Activated CD8-positive, alpha-beta memory T cell treated with anti-CD3 and anti-CD28 coated beads for 4 hours (primary cell): Measurements from ENCODE around the gene VWA1.
"Not testable (repeated sequence)": the region's sequence is repeated elsewhere in the genome, so short reads cannot be mapped to it uniquely, and the experiment has no call there.

ENCODE experiments used
- DNase-seq, 2 donors: peaks; one replicate each; pipeline ENCODE4 v3.0.0-alpha.2; 2020; ENCODE audit warnings: low read depth in 2 of 2

The VWA1 gene

DNA sequence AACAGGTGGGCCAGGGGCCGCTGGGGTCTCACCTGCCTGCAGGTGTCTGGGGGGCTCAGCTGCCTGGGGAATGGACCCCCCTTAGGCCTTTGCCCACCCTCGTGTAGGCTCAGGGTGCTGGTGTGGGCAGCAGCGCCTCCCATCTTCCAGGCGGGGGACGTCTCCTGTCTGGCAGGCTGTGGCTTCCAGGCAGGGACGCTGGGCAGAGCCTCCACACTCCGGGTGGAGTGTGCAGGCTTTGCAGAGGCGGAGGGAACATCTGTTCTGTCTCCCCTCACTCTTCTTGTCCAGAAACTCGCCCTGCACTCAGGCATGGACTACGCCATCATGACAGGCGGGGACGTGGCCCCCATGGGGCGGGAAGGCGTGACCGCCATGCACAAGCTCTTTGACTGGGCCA, 20.4 kb downstream of the VWA1 start:
- not testable (repeated sequence) for DNase-seq

GRCh38 chr1:1456683-1457255, 21.3 kb downstream of the VWA1 start:
- not testable (repeated sequence) for DNase-seq

DNA sequence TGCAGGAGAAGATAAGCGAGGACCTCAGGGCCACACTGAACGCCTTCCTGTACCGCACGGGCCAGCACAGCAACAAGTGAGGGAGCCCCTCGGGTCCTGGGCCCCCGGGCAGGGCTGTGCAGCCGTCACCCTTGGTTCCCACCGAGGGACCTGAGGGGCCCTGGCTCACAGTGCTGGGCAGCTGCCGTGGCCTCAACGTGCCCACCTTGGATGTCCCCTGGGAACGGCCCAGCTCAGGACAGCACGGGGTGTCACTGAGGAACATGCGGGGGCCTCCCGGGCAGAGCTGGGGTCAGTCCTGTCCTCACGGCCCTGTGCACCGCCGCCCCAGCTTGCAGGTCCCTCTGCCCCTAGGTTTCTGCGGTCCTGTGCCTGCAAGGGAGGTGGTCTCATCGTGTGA, 23.7 kb downstream of the VWA1 start:
- not testable (repeated sequence) for DNase-seq

- not testable (repeated sequence) for DNase-seq
These were observed 24.2 kb downstream of the VWA1 start for GRCh38 chr1:1459711-1460110.

DNA sequence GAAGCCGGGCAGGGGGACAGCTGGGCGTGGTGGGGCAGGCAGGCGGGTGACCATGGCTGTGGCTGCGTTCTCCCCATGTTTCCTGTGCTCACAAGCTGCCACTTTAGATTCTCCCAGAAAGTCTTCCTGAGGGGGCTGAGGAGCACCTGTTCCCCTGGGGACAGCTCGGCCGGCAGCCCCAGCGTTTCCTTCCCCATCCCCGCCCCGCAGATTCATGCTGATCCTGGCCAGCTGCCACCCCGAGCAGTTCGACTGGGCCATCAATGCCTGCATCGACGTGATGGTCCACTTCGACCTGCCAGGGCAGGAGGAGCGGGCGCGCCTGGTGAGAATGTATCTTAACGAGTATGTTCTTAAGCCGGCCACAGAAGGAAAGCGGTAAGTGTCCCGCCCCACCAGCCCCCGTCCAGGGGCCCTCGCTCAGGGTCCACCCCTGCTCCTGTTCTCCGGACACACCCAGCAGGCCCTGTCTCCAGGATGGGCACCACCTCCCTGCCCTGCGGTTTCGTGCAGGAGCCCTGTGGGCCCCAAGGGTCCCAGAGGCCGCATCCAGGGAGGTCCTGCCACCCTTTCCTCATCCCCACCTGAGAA, 25.1 kb downstream of the VWA1 start:
- DNase-seq = no peak

GRCh38 chr1:1461721-1462317, 26.3 kb downstream of the VWA1 start:
- no peak for DNase-seq

DNA sequence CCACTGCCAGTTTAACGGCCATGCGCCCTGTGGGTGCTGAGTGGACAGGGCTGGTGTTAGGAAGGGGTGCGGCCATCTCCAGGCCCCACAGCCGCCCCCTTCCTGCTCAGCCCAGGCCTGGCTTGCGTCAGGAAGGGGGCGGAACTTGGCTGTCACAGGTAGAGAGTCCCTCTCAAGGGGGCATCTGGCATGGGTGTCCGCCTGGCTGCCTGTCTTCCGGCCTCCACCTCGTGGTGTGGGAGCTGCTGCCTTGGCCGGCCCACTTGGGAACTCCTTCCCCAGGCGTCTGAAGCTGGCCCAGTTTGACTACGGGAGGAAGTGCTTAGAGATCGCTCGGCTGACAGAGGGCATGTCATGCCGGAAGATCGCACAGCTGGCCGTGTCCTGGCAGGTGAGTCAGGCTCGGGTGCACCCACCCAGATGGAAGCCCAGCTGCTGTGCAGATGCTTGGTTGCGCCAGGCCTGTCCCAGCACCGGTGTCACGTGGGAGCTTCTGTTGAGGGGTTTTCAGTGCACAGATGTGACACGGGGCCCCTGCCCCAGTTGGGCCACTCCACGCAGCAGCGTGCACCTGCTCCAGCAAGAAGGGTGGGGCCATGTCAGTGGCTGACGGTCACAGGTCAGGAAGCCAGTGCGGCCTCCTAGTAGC, 27.0 kb downstream of the VWA1 start:
- DNase-seq = no peak

- DNase-seq = no peak
These were observed 27.8 kb downstream of the VWA1 start for GRCh38 chr1:1463312-1463711.

DNA sequence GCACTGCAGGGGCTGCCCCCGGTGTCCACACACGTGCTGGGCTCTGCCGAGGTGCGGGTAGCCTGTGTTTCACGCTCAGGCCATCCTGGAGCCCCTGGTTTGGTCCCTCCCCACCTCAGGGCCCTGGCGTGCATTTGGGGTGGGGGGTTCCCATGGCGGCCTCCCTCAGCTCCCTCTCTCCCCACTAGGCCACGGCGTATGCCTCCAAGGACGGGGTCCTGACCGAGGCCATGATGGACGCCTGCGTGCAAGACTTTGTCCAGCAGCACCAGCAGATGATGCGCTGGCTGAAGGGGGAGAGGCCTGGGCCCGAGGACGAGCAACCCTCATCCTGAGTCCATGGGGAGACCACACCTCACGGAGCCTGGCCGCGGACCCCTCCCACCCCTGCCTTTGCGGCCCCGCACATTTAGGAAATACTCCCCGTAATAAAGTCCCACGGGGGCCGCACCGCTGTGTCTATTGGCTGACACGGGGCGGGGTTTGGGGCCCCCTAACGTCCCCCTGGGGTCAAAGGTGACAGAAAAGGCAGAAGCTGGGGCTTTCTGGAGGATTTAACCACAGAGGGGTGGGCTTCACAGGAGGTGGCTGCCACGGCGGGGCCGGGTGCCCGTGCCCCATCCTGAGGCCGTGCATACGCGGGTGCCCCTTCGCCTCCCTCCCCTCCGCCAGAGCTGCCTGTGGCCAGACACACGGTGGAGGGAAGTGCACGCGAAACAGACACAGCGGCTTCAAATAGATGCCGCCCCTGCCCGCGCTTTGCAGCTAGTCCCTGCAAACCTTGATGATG, 32.9 kb downstream of the VWA1 start:
- DNase-seq = not testable (repeated sequence)

- DNase-seq = no peak
These were observed 35.3 kb downstream of the VWA1 start for GRCh38 chr1:1470626-1471388.

DNA sequence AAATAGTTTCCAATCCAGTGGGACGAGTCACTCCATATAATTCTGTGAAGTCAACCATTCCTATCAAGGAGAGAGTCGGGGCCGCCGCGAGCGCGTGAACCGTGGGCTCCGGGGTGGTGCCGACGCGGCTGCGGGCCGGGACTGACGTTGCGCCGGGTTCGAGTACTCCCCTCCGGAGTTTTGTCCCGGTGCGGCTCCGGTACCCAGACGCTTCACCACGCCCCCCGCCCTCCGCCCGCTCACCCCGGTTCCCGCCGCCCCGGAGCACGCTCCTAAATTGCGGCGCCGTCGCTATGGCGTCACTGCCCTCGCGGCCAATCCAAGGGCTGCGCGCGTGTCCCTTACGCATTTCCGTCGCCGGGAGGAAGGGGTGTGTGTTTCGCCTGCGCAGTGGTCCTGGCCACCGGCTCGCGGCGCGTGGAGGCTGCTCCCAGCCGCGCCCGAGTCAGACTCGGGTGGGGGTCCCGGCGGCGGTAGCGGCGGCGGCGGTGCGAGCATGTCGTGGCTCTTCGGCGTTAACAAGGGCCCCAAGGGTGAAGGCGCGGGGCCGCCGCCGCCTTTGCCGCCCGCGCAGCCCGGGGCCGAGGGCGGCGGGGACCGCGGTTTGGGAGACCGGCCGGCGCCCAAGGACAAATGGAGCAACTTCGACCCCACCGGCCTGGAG, 36.0 kb downstream of the VWA1 start, which contains the start of gene ATAD3B:
Gene ATAD3B, plus strand, starts transcription at position 377 of the 664 bp plus-strand sequence. Its CDS starts 120 bp downstream, at position 497.
- peak; percentile 84 to 87 for DNase-seq

- DNase-seq = not testable (repeated sequence)
These were observed 36.8 kb downstream of the VWA1 start for GRCh38 chr1:1472053-1472876.

- DNase-seq = not testable (repeated sequence)
These were observed 40.5 kb downstream of the VWA1 start for GRCh38 chr1:1476011-1476410.

DNA sequence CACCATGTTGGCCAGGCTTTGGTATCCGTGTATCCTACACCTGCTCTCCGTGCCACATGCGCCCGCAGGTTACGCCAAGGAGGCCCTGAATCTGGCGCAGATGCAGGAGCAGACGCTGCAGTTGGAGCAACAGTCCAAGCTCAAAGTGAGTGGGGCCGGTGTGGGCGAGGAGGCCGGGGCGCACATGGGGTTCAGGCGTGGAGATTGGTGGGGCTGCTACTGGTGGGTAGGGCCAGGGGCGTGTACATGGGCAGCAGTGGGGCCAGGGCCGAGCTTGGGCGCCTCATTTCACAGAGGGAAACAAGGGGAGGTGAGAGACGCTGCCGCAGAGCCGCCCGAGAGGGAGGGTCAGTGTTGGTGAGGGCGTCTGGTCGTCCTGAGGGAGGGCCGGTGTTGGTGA, 41.7 kb downstream of the VWA1 start:
- DNase-seq = no peak

GRCh38 chr1:1479547-1480487, 44.3 kb downstream of the VWA1 start:
- DNase-seq = no peak

GRCh38 chr1:1480488-1480867, 45.0 kb downstream of the VWA1 start:
- DNase-seq = not testable (repeated sequence)

DNA sequence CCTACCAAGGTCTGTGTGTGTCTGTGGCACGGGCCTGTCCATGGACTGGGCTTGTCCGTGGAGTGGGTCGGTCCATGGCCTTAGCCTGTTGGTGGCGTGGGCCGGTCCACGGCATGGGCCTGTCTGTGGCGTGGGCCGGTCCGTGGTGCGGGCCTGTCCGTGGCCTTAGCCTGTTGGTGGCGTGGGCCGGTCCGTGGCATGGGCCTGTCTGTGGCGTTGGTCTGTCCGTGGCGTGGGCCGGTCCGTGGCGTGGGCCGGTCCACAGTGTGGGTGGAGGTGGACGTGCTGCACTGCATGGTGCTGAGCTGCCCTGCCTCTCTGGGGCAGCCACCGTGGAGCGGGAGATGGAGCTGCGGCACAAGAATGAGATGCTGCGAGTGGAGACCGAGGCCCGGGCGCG, 46.3 kb downstream of the VWA1 start:
- DNase-seq = not testable (repeated sequence)

DNA sequence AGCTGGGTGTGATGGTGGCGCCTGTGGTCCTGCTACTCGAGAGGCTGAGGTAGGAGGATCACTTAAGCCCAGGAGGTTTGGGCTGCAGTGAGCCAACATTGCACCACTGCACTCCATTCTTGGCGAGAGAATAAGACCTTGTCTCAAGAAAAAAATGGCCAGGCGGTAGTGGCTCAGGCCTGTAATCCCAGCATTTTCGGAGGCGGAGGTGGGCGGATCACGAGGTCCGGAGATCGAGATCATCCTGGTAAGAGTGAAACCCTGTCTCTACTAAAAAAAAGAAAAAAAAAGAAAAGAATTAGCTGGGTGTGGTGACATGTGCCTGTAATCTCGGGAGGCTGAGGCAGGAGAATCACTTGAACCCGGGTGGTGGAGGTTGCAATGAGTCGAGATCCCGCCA, 47.4 kb downstream of the VWA1 start:
- DNase-seq = no peak

- no peak for DNase-seq
These were observed 48.2 kb downstream of the VWA1 start for GRCh38 chr1:1483714-1484113.
